Gastroesophageal sphincter (tissue), 4 donors: ENCODE measurements around the gene GALNT2. TPM values are rescaled to one million over a fixed set of nuclear protein-coding genes. Genes with fewer than 3 reads are reported as not detected.
A peak's percentile ranks its signal among the peaks of the same experiment; 100 is the strongest.

ENCODE experiments used
- ATAC-seq: fragments of 150-250 bp; one replicate; pipeline ENCODE4 v1.9.1; 2016; ENCODE audit warnings: mild to moderate bottlenecking, moderate library complexity
- H3K27ac ChIP-seq, 4 donors: fragments of 200-600 bp; sonication (generic) in 3 of 4; 1 replicate in 3 of 4; 2 replicates in 1 of 4; pipeline ENCODE4 v1.5.1; 2016 to 2019
- H3K27me3 ChIP-seq: fragments of 200-600 bp; sonication (generic); one replicate; pipeline ENCODE4 v1.5.1; 2019
- H3K36me3 ChIP-seq, 2 donors: fragments of 200-600 bp; sonication (generic); one replicate each; pipeline ENCODE4 v1.5.1; 2019; ENCODE audit warnings: control low read depth in 1 of 2
- H3K4me1 ChIP-seq, 3 donors: fragments of 200-600 bp; sonication (generic); 1 replicate in 2 of 3; 2 replicates in 1 of 3; pipeline ENCODE4 v1.5.1; 2016 to 2019; ENCODE audit warnings: control low read depth in 2 of 3
- H3K4me3 ChIP-seq, 2 donors: fragments of 200-600 bp; sonication (generic); one replicate each; pipeline ENCODE4 v1.5.1; 2019; ENCODE audit warnings: mild to moderate bottlenecking in 1 of 2, moderate library complexity in 1 of 2
- H3K9me3 ChIP-seq, 3 donors: fragments of 200-600 bp; sonication (generic); one replicate each; pipeline ENCODE4 v1.5.1; 2017 to 2019; ENCODE audit warnings: control low read depth in 2 of 3
- CTCF ChIP-seq, 4 experiments: fragments of 200-600 bp in 2 of 4; fragments of 450-650 bp in 2 of 4; sonication (generic) in 1 of 4; IDR thresholded peaks; one replicate each; pipeline ENCODE4 v1.5.1; 2017 to 2019; ENCODE audit warnings: antibody characterized with exemption in 4 of 4, mild to moderate bottlenecking in 2 of 4, moderate library complexity in 2 of 4
- EP300 ChIP-seq: sonication (generic); formaldehyde crosslinking; IDR thresholded peaks from one replicate; pipeline ENCODE4 v1.6.1; 2017; ENCODE audit warnings: antibody characterized with exemption, mild to moderate bottlenecking
- POLR2A ChIP-seq, 2 donors: fragments of 450-650 bp; IDR thresholded peaks; one replicate each; pipeline ENCODE4 v1.6.1; 2017; ENCODE audit warnings: antibody characterized with exemption in 2 of 2, mild to moderate bottlenecking in 2 of 2, moderate library complexity in 1 of 2
- POLR2AphosphoS5 ChIP-seq: sonication (generic); formaldehyde crosslinking; IDR thresholded peaks from one replicate; pipeline ENCODE4 v1.6.1; 2017; ENCODE audit warnings: antibody characterized with exemption
- WGBS, 2 donors: methylation state at CpG; one replicate each; pipeline ENCODE4 v1.1.5; 2018; ENCODE audit warnings: low coverage in 1 of 2; 5-methylcytosine and 5-hydroxymethylcytosine counted together
- total RNA-seq, 4 donors: library from RNA; depleted of rRNA; stranded (reverse); fragments of >200 nt; gene quantifications; one replicate each; pipeline ENCODE4 v1.1.0, GENCODE V29; 2016

GALNT2 gene
- total RNA-seq, 4 donors from 2014 or later: 95.3 to 160 (median 134) TPM

- Histone ChIP-seq H3K9me3 (no peaks in the 10 kb centered on the region), H3K36me3 (peaks cover 0 to 77% of the 10 kb centered on the region in 2 donors), H3K4me1 (peaks cover 0 to 35% (median 5%) of the 10 kb centered on the region in 3 donors), H3K27me3 (no peaks in the 10 kb centered on the region), H3K27ac (no peak overlapping the region), H3K4me3 (no peak overlapping the region)
- TF ChIP-seq CTCF (IDR thresholded peaks at IDR 0.05) (no peak), EP300 (no peak), POLR2A (IDR thresholded peaks at IDR 0.05) (no peak), POLR2AphosphoS5 (no peak)
- 74 to 86% methylated on average over 4 to 5 of the region's 7 CpGs for WGBS, 2 donors
- no peak for ATAC-seq
Measured at GRCh38 chr1:230273141-230273710, 206.2 kb downstream of the GALNT2 start.

- WGBS, 2 donors: 42 to 63% methylated on average over 6 to 9 of the region's 15 CpGs
- TF ChIP-seq POLR2AphosphoS5 (no peak), EP300 (no peak), POLR2A (IDR thresholded peaks at IDR 0.05) (no peak), CTCF (IDR thresholded peaks at IDR 0.05) (no peak)
- no peaks in the 10 kb centered on the region for H3K27me3 ChIP-seq
- peak overlapping the region in 1 of 4 donors; percentile 0 for H3K27ac ChIP-seq
- no peak for ATAC-seq
- H3K4me3 ChIP-seq: no peak overlapping the region
- H3K4me1 ChIP-seq: peaks cover 0 to 24% (median 5%) of the 10 kb centered on the region in 3 donors
- peaks cover 0 to 83% of the 10 kb centered on the region in 2 donors for H3K36me3 ChIP-seq
- no peaks in the 10 kb centered on the region for H3K9me3 ChIP-seq
Measured at GRCh38 chr1:230274254-230274653, 207.2 kb downstream of the GALNT2 start.

- Histone ChIP-seq H3K9me3 (no peaks in the 10 kb centered on the region), H3K36me3 (peaks cover 0 to 96% of the 10 kb centered on the region in 2 donors), H3K4me1 (peaks cover 0 to 7% (median 0%) of the 10 kb centered on the region in 3 donors), H3K27me3 (no peaks in the 10 kb centered on the region), H3K27ac (no peak overlapping the region), H3K4me3 (no peak overlapping the region)
- 93% methylated on average over 3 of the region's 5 CpGs; no CpG with 5 or more reads in 1 of the 2 donors for WGBS, 2 donors
- TF ChIP-seq POLR2AphosphoS5 (no peak), POLR2A (IDR thresholded peaks at IDR 0.05) (no peak), CTCF (IDR thresholded peaks at IDR 0.05) (no peak)
- no peak for ATAC-seq
Measured at GRCh38 chr1:230276401-230276800, 209.4 kb downstream of the GALNT2 start.

- H3K4me3 ChIP-seq: no peak overlapping the region
- H3K9me3 ChIP-seq: no peaks in the 10 kb centered on the region
- 64 to 78% methylated on average over 14 to 15 of the region's 15 CpGs for WGBS, 2 donors
- no peak for ATAC-seq
- peaks cover 0 to 13% (median 0%) of the 10 kb centered on the region in 3 donors for H3K4me1 ChIP-seq
- TF ChIP-seq POLR2AphosphoS5 (no peak), POLR2A (IDR thresholded peaks at IDR 0.05) (no peak), EP300 (no peak), CTCF (IDR thresholded peaks at IDR 0.05) (no peak)
- peaks cover 0 to 96% of the 10 kb centered on the region in 2 donors for H3K36me3 ChIP-seq
- H3K27me3 ChIP-seq: no peaks in the 10 kb centered on the region
- no peak overlapping the region for H3K27ac ChIP-seq
Measured at GRCh38 chr1:230277201-230278025, 210.4 kb downstream of the GALNT2 start.

GRCh38 chr1:230278376-230278775 lies 211.3 kb downstream of the GALNT2 start:
- 94 to 96% methylated on average over 3 to 5 of the region's 7 CpGs for WGBS, 2 donors
- Histone ChIP-seq H3K27ac (no peak overlapping the region), H3K9me3 (no peaks in the 10 kb centered on the region), H3K4me3 (no peak overlapping the region), H3K36me3 (peaks cover 0 to 94% of the 10 kb centered on the region in 2 donors), H3K27me3 (no peaks in the 10 kb centered on the region), H3K4me1 (peaks cover 0 to 15% (median 0%) of the 10 kb centered on the region in 3 donors)
- TF ChIP-seq POLR2A (IDR thresholded peaks at IDR 0.05): no peak
- TF ChIP-seq CTCF (IDR thresholded peaks at IDR 0.05): no peak
- no peak for TF ChIP-seq POLR2AphosphoS5
- no peak for TF ChIP-seq EP300
- ATAC-seq: no peak
